Adrenal gland (tissue), 12 donors: ENCODE measurements around the gene VPS18. TPM values are rescaled to one million over a fixed set of nuclear protein-coding genes. Genes with fewer than 3 reads are reported as not detected.
A peak's percentile ranks its signal among the peaks of the same experiment; 100 is the strongest.

ENCODE experiments used
- DNase-seq, 7 donors: peaks; one replicate each; pipeline ENCODE4 v3.0.0-alpha.2; 2019 to 2020
- H3K27ac ChIP-seq, 5 donors: fragments of 200-600 bp; sonication (generic) in 4 of 5; 1 replicate in 3 of 5; 2 replicates in 2 of 5; pipeline versions ENCODE4 v1.5.1 to v1.8.0; 2016 to 2020; ENCODE audit warnings: mild to moderate bottlenecking in 1 of 5
- H3K27me3 ChIP-seq: fragments of 200-600 bp; 2 replicates; pipeline ENCODE4 v1.8.0; 2021
- H3K36me3 ChIP-seq, 2 donors: fragments of 200-600 bp; replicated peaks in 1 of 2; 1 replicate in 1 of 2; 2 replicates in 1 of 2; pipeline versions ENCODE4 v1.5.1 to v1.8.0; 2018 to 2022
- H3K4me1 ChIP-seq, 2 donors: fragments of 200-600 bp; replicated peaks in 1 of 2; 1 replicate in 1 of 2; 2 replicates in 1 of 2; pipeline versions ENCODE4 v1.5.1 to v1.8.0; 2018 to 2021
- H3K4me3 ChIP-seq, 4 donors: fragments of 200-600 bp; sonication (generic) in 3 of 4; one replicate each; pipeline ENCODE4 v1.5.1; 2016 to 2018
- H3K9me3 ChIP-seq, 3 donors: fragments of 200-600 bp; sonication (generic) in 1 of 3; replicated peaks in 1 of 3; 1 replicate in 2 of 3; 2 replicates in 1 of 3; pipeline versions ENCODE4 v1.5.1 to v1.8.0; 2016 to 2021
- CTCF ChIP-seq, 6 experiments: fragments of 450-650 bp in 4 of 6; fragments of 200-600 bp in 2 of 6; sonication (generic) in 1 of 6; IDR thresholded peaks; 1 replicate in 5 of 6; 2 replicates in 1 of 6; pipeline versions ENCODE4 v1.5.1 to v1.8.0; 2016 to 2021; ENCODE audit warnings: antibody characterized with exemption in 6 of 6, mild to moderate bottlenecking in 2 of 6, moderate library complexity in 1 of 6
- POLR2A ChIP-seq, 2 donors: fragments of 450-650 bp; IDR thresholded peaks; one replicate each; pipeline ENCODE4 v1.6.1; 2017; ENCODE audit warnings: antibody characterized with exemption in 2 of 2, mild to moderate bottlenecking in 2 of 2, moderate library complexity in 1 of 2
- WGBS, 4 donors: extraction: QIAGEN DNeasy Blood & Tissue Kit in 2 of 4; methylation state at CpG; one replicate each; pipeline versions ENCODE4 v1.1.5 to v1.1.7; 2013 to 2017; 5-methylcytosine and 5-hydroxymethylcytosine counted together
- intact Hi-C, 2 donors: fragments of 100-400 bp; cut with DNase I; formaldehyde crosslinking; loops; one replicate each; pipeline versions ENCODE4 v1.14.1 to v1.15.0; 2022 to 2023
- polyA plus RNA-seq, 3 donors: library from polyadenylated mRNA; stranded (reverse); fragments of 200-250 nt in 2 of 3; fragments of 350-450 nt in 1 of 3; fragmentation: Illumina TruSeq in 1 of 3; extraction: RNeasy Lipid Tissue Mini Kit (QIAGEN cat#74804) in 1 of 3; gene quantifications; one replicate each; pipeline ENCODE4 v1.2.3, GENCODE V29; 2013 to 2014
- total RNA-seq, 9 donors: library from RNA; depleted of rRNA in 4 of 9; stranded (reverse); fragments of >200 nt in 4 of 9; fragments of 120-200 nt in 1 of 9; fragmentation: NEBNext Ultra II Directional in 1 of 9; extraction: Animal tissue kit (Norgen Biotek cat#: 25700) in 1 of 9; gene quantifications; one replicate each; pipeline versions ENCODE4 v1.1.0 to v1.2.4, GENCODE V29; 2013 to 2023
- donor health status: healthy with polysubstance abuse.
- donor health status: Bipolar disorder and iron deficiency.
- donor health status: DM: yes; HTN: yes; CAD: no.
- donor health status: DM: no; HTN: no; CAD: no.
- donor health status: DM: no; HTN: no; CAD: no.
- donor health status: DM: yes; HTN: yes; CAD: no.

VPS18 gene
- total and polyA plus RNA-seq, 12 donors, result 8.9 to 43.4 (median 30.0) TPM

GRCh38 chr15:40926659-40927494, 32.6 kb downstream of the VPS18 start:
- Histone ChIP-seq H3K9me3 (no peaks in the 10 kb centered on the region), H3K36me3 (no peaks in the 10 kb centered on the region), H3K4me1 (peaks cover 41 to 50% of the 10 kb centered on the region in 2 donors), H3K27me3 (peaks cover 37% of the 10 kb centered on the region), H3K27ac (no peak overlapping the region), H3K4me3 (peak overlapping the region in 1 of 4 donors; percentile 27)
- DNase-seq, result no peak
- WGBS, 4 donors, result 53 to 61% (median 57%) methylated on average over 27 to 33 of the region's 33 CpGs
- intact Hi-C loops, result no loop called here
- TF ChIP-seq CTCF (IDR thresholded peaks at IDR 0.05) (no peak), POLR2A (IDR thresholded peaks at IDR 0.05) (no peak)

GRCh38 chr15:40927495-40927872, 33.2 kb downstream of the VPS18 start:
- Histone ChIP-seq H3K4me3 (peak overlapping the region in 1 of 4 donors; percentile 55), H3K4me1 (peaks cover 41 to 50% of the 10 kb centered on the region in 2 donors)

GRCh38 chr15:40927873-40928806, 33.9 kb downstream of the VPS18 start:
- 1 to 3% (median 2%) methylated on average over 9 to 68 of the region's 68 CpGs for WGBS, 4 donors

More at GRCh38 chr15:40927495-40927872, 33.2 kb downstream of the VPS18 start:
- WGBS, 4 donors, result 17 to 23% (median 20%) methylated on average over 18 to 24 of the region's 24 CpGs
- Histone ChIP-seq H3K9me3 (no peaks in the 10 kb centered on the region), H3K27ac (no peak overlapping the region), H3K27me3 (peaks cover 42% of the 10 kb centered on the region), H3K36me3 (no peaks in the 10 kb centered on the region)
- intact Hi-C loops, result no loop called here
- no peak for DNase-seq
- TF ChIP-seq CTCF (IDR thresholded peaks at IDR 0.05), result no peak
- no peak for TF ChIP-seq POLR2A (IDR thresholded peaks at IDR 0.05)

More at GRCh38 chr15:40927873-40928806, 33.9 kb downstream of the VPS18 start:
- H3K27me3 ChIP-seq, result peaks cover 42% of the 10 kb centered on the region
- peak overlapping the region in 1 of 4 donors; percentile 55 for H3K4me3 ChIP-seq
- H3K9me3 ChIP-seq, result no peaks in the 10 kb centered on the region
- intact Hi-C loops, result no loop called here
- no peaks in the 10 kb centered on the region for H3K36me3 ChIP-seq
- H3K27ac ChIP-seq, result no peak overlapping the region
- no peak for DNase-seq
- H3K4me1 ChIP-seq, result peaks cover 41 to 50% of the 10 kb centered on the region in 2 donors
- TF ChIP-seq CTCF (IDR thresholded peaks at IDR 0.05), result no peak
- TF ChIP-seq POLR2A (IDR thresholded peaks at IDR 0.05), result no peak
